Vagina (tissue), 2 donors: Measurements from ENCODE around the gene CNGA4.

Source experiments
- CTCF ChIP-seq, 3 experiments: fragments of 450-650 bp in 2 of 3; fragments of 200-600 bp in 1 of 3; sonication (generic) in 1 of 3; IDR thresholded peaks; one replicate each; pipeline ENCODE4 v1.5.1; 2017 to 2019; ENCODE audit warnings: antibody characterized with exemption in 3 of 3, mild to moderate bottlenecking in 2 of 3, moderate library complexity in 2 of 3
- POLR2A ChIP-seq, 2 donors: fragments of 450-650 bp; IDR thresholded peaks; one replicate each; pipeline ENCODE4 v1.6.1; 2017; ENCODE audit warnings: antibody characterized with exemption in 2 of 2, mild to moderate bottlenecking in 2 of 2, moderate library complexity in 2 of 2
- POLR2AphosphoS5 ChIP-seq, 2 donors: sonication (generic); formaldehyde crosslinking; IDR thresholded peaks; one replicate each; pipeline ENCODE4 v1.9.0; 2017; ENCODE audit warnings: antibody characterized with exemption in 2 of 2, mild to moderate bottlenecking in 2 of 2, low read depth in 1 of 2; ENCODE audit not compliant: insufficient read depth in 1 of 2

GRCh38 chr11:6240781-6241180 lies 1.9 kb downstream of the CNGA4 start:
- TF ChIP-seq CTCF (IDR thresholded peaks at IDR 0.05) (no peak), POLR2AphosphoS5 (IDR thresholded peaks at IDR 0.05; ENCODE audit: insufficient read depth in 1 of 2, low read depth in 1 of 2) (no peak), POLR2A (IDR thresholded peaks at IDR 0.05) (no peak)
